ENCODE measurements around the gene PRKAA2. TPM values are rescaled to one million over a fixed set of nuclear protein-coding genes. Genes with fewer than 3 reads are reported as not detected.
"Not testable (repeated sequence)": the region's sequence is repeated elsewhere in the genome, so short reads cannot be mapped to it uniquely, and the experiment has no call there.

The PRKAA2 gene
- polyA plus RNA-seq (ENCODE audit: insufficient read length) = 36.4 TPM

DNA sequence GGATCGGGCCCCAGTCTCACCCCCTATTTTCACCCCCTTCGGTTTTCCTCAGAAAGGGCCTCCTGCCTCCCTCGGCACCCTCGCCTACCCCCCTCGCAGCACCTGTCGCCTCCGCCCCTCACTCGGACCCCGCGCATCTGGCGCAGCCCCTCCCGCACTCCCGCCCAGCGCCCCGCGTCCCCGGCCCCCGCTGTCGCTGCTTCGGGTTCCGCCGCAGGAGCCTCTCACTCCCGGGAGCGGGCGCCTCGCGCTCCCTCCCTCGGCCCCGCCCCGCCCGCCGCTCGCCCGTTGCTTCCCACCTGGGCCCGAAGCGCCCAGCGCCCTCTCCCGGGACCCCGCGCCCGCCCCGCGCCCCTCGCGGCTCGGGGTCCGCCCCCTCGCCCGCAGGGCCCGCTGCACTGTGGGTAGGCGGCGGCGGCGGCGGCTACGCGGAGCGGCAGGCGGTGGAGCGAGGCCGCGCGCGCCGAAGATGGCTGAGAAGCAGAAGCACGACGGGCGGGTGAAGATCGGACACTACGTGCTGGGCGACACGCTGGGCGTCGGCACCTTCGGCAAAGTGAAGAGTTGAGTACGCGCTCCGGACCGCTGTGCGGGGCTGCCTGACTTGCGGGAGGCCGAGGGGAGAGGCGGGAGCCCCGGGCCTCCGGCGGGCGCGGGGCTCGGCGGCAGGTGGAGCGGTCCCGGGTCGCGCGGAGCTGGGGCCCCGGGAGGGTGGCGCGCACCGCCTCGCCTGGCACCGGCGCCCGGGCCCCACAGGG is at the start of gene PRKAA2:
Gene PRKAA2, plus strand, starts transcription at position 396 of the 758 bp plus-strand sequence. Its CDS starts 74 bp downstream, at position 470.
- DNase-seq (ENCODE audit: low read depth) = no peak

DNA sequence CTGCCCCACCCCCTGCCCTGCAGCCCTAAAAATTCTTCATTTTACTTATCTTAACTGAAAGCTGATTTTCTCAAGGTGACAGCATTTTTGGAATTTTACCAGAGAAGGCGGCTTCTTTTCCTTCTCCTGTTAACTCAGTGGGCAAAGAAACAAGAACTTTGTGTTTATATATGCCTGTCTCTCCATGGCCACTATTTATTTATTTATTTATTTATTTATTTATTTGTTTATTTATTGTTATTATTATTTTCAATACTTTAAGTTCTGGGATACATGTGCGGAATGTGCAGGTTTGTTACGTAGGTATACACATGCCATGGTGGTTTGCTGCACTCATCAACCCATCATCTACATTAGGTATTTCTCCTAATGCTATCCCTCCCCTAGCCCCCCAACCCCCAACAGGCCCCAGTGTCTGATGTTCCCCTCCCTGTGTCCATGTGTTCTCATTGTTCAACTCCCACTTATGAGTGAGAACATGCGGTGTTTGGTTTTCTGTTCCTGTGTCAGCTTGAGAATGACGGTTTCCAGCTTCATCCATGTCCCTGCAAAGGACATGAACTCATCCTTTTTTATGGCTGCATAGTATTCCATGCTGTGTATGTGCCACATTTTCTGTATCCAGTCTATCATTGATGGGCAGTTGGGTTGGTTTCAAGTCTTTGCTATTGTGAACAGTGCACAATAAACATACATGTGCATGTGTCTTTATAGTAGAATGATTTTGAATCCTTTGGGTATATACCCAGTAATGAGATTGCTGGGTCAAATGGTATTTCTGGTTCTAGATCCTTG is 49.5 kb upstream of the PRKAA2 start:
- DNase-seq (ENCODE audit: low read depth) = not testable (repeated sequence)

DNA sequence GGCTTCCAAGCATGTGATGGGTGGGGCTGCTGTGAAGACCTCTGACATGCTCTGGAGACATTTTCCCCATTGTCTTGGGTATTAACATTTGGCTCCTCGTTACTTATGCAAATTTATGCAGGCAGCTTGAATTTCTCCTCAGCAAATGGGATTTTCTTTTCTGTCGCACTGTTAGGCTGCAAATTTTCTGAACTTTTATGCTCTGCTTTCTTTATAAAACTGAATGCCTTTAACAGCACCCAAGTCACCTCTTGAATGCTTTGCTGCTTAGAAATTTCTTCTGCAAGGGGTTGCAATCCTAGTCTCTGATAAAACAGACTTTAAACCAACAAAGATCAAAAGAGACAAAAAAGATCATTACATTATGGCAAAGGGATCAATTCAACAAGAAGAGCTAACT is 35.0 kb upstream of the PRKAA2 start:
- not testable (repeated sequence) for DNase-seq (ENCODE audit: low read depth)

DNA sequence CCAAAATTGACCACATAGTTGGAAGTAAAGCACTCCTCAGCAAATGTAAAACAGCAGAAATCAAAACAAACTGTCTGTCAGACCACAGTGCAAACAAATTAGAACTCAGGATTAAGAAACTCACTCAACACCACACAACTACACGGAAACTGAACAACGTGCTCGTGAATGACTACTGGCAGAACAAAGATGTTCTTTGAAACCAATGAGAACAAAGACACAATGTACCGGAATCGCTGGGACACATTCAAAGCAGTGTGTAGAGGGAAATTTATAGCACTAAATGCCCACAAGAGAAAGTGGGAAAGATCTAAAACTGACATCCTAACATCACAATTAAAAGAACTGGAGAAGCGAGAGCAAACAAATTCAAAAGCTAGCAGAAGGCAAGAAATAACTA is 34.3 kb upstream of the PRKAA2 start:
- not testable (repeated sequence) for DNase-seq (ENCODE audit: low read depth)

DNA sequence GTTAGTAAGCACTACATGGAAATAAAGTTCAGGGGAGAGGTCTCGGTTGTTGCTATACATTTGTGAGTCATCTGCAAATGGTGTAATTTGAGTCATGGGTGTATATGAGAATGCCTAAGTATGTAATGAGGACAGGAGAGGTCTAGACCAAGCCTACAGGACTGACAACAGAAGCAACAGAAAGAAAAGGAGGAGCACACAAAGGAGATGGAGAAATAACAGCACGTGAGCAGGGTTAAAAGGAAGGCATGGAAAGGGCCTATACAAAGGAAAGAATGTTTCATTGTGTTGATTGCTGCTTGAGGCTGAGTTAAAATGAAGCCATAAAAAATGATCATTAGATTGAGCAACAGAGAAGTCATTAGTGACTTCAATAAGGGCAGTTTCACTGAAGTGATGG is 28.0 kb upstream of the PRKAA2 start:
- no peak for DNase-seq (ENCODE audit: low read depth)

DNA sequence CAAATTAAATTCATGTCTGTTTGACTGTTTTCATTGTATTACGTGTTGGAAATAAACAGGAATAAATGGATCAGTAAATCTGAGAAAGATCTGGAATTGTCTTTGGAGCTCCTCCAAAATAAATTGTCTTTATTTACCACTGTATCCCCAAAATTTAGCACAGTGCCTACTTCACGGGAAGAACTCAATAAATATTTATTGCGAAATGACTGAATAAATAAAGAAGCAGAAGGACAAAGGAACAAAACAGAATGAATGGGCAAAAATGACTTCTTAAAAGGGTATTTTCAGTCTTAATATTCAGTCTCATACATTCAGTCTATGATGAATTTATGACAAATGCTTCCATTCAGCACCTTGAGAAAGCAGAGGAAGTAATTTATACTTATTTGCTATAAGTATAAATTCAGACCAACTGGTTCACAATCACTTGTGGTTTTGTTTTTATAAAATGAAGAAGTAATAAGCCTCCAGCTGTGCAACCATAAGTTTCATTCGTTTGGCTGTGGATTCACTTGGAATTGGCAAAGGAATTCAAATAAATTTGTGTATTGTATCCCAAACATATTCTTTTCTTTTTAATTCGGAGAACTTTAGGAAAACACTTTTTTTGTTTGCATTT is 19.2 kb upstream of the PRKAA2 start:
- DNase-seq (ENCODE audit: low read depth) = no peak

DNA sequence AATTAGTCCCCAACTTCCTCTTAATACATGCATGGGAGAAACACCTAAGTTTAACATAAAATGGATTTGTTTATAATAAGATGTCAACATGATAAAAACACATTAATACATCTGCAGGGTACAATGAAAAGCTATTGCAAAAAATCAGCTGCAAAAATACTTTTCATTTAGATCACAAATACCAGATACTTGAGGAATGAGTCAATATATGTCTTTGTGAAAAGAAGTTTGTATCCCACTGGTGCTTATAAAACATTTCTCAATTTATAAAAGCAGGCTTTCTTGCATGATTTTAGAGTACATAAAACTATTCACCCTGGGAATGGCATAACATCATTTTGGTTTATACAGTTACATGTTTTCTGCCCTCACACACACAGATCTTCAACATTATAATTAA is 18.6 kb upstream of the PRKAA2 start:
- no peak for DNase-seq (ENCODE audit: low read depth)

DNA sequence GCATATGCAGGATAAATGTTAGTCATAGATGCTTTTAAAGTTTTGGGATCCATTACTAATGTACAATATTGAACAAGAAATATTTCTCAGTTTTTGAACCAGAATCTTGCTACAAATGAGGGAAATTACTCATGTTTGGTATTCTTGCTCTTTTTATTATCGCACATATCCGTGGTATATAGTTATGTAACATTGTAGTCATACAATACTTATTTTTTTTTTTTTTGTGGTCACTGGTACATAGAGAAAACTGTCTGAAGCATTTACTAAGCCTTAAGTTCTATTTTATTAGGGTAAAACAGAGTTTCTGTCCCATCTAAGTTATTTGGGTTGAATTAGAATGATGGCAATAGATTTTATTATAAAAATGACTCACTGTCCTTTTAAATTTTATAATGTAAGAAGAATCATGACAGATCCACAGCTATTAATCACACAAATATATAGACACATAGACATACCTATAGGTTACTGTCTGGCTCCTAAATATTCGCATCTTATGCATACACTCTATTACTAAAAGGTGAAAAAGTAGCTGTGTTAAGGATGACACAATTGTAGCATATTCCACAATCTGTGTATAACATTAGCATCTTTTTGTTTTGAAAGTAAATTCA is 18.0 kb upstream of the PRKAA2 start:
- no peak for DNase-seq (ENCODE audit: low read depth)

DNA sequence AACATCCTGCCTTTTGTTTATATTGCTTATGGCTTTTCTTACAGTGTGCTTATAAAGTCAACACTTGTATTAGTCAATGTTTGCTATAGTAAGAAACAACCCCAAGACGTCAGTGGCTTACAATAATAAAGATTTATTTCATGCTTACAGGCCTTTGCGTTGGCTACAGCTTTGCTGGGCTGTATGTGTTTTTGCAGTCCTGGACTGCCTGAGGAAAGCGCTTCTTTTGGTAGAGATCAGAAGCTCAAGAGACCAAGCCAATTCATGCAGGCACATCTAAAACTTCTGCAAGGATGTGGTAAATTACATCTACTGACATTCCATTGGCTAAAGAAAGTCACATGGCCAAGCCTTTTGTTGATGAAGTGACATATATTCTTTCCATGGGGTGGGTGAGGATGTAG is 17.5 kb upstream of the PRKAA2 start:
- DNase-seq (ENCODE audit: low read depth) = no peak

DNA sequence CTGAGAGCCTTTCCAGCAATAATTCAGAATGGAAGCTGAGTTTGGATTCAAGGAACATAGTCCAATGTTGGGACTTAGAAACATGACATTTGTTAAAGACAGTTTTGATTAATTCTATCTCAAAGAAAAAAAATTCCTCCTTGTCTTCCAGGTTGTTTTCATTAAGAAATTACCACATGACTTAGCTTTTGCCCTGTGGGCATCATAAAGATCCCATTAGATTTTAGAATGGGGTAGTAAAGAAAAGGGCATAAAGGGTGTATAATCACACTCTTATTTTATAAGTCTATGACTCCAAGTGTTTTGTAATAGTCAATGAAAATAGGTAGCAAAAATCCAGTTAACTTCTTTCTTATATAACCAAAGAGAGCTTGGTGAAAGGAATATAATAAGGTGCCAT is 14.3 kb upstream of the PRKAA2 start:
- no peak for DNase-seq (ENCODE audit: low read depth)

DNA sequence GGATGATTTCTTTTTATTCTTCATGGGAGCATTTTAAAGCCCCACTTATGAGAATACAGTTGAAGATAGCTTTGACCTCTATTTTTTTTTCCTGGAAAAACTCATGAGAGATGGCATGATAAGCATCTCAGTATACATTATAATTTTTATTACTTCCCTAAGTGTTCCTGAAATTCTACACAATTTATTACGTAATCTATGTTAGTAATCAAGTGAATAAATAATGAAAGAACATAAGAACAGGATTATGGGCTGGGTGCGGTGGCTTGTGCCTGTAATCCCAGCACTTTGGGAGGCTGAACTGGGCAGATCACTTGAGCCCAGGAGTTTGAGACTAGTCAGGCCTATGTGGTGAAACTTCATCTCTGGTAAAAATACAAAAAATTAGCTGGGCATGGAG is 13.2 kb upstream of the PRKAA2 start:
- DNase-seq (ENCODE audit: low read depth) = no peak

DNA sequence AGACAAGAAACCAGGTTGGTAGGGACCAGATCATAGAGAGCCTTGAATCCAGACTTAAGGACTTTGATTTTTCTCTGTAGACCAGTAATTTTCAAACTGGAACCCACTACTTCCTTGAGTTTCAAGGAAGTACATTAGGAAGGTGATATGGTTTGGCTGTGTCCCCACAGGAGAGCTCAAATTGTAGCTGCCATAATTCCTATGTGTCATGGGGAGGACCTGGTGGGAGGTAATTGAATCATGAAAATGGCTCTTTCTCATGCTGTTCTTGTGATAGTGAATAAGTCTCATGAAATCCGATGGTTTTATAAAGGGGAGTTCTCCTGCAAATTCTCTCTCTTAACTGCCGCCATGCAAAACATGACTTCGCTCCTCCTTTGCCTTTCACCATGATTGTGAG is 10.1 kb upstream of the PRKAA2 start:
- DNase-seq (ENCODE audit: low read depth) = no peak

DNA sequence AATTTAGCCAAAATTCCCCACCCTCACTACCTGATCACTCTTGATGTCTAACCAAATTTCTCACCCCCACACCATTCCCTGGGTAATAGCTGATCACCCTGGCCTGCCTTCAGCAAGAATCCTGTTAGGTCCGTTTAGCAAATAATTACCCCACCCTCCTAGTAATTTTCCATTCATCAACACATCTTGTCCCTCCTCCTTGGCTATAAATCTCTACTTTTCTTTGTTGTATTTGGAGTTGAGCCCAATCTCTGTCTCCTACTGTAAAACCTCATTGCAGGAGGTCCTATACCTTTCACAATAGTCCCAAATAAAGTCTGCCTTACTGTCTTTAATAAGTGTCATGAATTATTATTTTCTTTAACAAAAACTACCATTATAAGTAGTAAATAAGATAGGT is 6.9 kb upstream of the PRKAA2 start:
- no peak for DNase-seq (ENCODE audit: low read depth)

DNA sequence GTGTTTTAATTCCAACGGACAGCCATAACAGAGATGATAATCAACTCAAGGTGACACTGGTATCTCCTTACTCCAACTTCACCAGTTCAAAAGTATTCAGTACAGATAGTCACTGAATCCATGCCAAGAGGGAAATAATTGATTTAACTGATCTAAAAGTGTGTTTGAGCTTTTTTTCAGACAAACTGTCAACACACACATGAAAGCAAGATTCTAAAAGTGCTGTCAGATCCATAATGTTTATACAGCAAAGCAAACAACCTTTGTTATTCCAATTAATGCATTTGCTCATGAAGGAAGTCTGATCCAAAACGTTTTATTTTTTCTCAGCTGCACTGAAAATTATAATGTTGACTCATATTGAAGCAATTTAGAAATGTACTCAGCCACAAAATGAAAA is 5.9 kb upstream of the PRKAA2 start:
- DNase-seq (ENCODE audit: low read depth) = no peak

DNA sequence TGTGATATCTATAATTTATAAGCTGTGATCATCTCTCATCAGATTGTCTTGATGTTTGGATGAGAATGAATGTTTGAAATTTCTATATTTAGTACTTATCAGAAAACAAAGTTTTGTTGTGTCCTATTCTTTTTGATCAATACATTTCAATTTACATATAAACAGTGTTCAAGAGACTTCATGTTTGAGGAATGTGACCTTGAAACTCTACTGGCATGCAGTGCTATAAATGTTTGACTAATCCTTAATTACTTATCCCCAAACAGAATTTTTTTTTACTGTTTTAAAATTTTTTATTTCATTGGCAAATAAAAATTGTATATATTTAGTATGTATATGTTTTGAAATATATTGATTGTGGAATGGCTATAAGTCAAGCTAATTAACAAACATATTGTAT is 1.5 kb upstream of the PRKAA2 start:
- DNase-seq (ENCODE audit: low read depth) = no peak

DNA sequence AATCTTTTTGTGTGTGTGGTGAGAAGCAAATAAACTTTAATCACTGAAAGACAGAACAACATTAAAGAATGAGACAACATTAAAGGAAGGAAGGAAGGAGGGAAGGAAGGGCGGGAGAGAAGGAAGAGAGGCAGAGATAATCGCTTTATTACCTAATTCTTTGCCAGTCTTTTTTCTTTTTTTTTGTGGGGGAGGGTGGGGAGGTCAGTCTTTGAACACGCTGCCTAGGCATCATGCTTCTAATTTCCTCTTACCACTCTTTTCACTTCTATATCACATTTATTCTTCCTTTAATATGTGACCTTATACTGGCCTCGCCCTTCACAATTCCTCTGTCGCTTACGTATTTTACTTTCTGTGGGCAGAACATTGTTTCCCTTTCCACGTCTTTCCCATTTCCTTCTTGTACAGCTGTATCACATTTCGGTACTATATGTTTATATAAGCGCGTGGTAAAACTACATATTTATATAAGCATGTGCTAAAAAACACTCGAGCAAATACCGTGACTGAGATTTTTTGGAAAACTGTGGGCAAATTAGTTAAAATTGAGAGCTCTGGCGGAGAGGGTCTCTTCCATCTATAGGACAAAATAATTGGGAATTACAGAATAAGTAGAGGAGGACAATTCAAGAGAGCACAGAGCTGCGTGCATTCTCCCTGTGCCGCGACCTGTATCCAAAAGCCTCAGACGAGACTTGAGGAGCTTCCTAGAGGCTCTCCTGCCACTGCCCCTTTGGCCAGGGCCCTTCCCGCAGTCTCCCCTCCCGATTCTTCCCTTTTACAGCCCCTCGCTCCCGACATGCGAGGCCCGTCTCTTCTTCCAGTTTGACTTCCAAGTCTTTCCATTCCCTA is 823 bp upstream of the PRKAA2 start:
- DNase-seq (ENCODE audit: low read depth) = no peak

DNA sequence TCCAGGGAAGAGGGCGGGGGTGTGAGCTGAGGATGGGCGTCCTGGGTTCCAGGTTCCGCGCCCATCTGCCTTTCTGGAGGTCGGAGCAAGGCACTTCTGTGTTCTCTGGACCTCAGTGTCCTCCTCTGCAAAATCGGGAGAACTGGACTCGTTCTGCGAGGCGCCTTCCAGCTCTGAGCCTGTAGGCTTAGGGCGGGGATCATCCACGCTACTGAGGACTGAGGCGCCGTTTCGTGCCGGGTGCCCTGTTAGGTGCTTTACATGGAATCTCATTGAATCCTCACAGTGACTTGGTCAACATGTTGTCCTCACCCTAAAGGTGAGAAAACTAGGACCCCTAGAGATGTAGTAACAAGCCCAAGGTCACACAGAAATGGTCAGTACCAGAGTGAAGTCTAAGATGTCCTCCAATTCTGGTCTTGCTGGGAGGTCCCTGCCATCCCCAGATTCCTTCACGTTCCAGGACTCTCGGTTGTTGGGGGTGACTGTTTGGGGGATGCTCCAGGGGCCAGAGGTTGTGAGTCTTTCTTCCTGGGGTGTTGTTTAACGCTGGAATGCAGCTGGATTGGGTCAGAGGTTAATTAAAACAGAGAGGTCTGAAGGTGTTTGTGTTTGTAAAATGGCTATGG is 677 bp downstream of the PRKAA2 start:
- no peak for DNase-seq (ENCODE audit: low read depth)

DNA sequence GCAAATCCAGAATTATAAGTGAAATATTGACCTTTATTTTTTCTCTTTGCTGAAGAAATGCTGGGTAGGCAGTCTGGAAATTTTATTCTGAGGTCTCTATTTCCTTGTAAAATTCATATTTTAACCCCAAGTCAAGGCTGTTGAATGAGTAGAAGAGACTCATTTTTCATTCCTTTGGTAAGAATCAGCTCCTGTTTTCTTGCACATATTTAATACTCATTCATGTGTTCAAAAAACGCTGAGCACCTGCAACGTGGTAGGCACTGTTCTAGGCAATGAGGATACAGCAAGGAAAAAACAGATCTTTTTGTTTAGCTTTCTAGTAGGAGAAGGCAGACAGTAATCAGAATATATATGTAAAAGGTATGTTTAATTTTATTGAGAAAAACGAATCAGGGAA is 1.5 kb downstream of the PRKAA2 start:
- DNase-seq (ENCODE audit: low read depth) = no peak

DNA sequence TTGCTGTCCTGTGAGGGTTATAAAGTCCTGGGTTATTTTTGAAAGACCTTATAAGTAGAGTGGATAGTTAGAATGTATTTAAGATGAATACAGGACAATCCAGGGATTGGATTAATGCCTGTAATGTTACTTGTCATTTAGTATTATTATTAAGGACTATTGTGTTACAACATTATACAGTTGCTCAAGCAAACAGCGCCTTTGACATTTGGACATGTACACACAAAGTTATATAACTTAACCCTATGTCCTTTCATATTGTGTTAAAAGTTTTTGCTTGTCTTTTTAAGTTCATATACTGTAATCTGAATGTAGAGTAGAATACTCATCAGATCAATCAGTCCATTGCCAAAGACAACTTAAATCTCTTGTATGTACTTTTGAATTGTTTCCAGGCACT is 2.0 kb downstream of the PRKAA2 start:
- DNase-seq (ENCODE audit: low read depth) = no peak

DNA sequence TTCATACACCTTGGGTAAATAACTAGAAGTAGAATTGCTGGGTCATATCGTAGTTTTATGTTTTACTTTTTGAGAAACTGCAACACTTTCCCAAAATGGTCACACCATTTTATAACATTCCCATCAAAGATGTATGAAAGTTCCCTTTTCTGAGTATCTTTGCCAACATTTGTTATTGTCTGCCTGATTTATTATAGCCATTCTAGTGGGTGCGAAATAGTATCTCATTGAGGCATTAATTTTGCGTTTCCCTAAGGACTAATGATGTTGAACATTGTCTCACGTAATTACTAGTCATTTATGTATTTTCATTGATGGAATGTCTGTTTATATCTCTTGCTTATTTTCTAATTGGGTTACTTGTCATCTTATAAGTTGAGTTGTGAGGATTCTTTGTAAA is 3.4 kb downstream of the PRKAA2 start:
- DNase-seq (ENCODE audit: low read depth) = no peak
